Keratinocyte (primary cell): ENCODE measurements around the gene MAP7D1.

ENCODE experiments used
- CTCF ChIP-seq, 3 experiments: IDR thresholded peaks in 1 of 3; conservative IDR thresholded peaks in 1 of 3; optimal IDR thresholded peaks in 1 of 3; 2 replicates in 2 of 3; 3 replicates in 1 of 3; pipeline versions ENCODE3 to v1.5.1; 2011; ENCODE audit warnings: low read length in 3 of 3, mild to moderate bottlenecking in 3 of 3, moderate library complexity in 2 of 3, control low read depth in 1 of 3, inconsistent platforms in 1 of 3; ENCODE audit not compliant: insufficient read depth in 2 of 3; ENCODE audit errors: extremely low read depth in 1 of 3
- EZH2 ChIP-seq: IDR thresholded peaks from one replicate; pipeline ENCODE4 v1.6.1; 2012; ENCODE audit warnings: inconsistent platforms, mild to moderate bottlenecking, low read length, moderate library complexity

GRCh38 chr1:36157115-36157903, 1.3 kb downstream of the MAP7D1 start:
- no peak for TF ChIP-seq CTCF (optimal IDR thresholded peaks at IDR 0.05 in 1 of 3, IDR thresholded peaks at IDR 0.05 in 1 of 3, conservative IDR thresholded peaks at IDR 0.05 in 1 of 3; ENCODE audit: extremely low read depth in 1 of 3, insufficient read depth in 2 of 3, low read length in 3 of 3)
- no peak for TF ChIP-seq EZH2
